Subcutaneous adipose tissue (tissue), 4 donors: Measurements from ENCODE around the gene LRMDA. TPM values are rescaled to one million over a fixed set of nuclear protein-coding genes. Genes with fewer than 3 reads are reported as not detected.

Source experiments
- total RNA-seq, 4 donors: library from RNA; depleted of rRNA; stranded (reverse); fragments of >200 nt; gene quantifications; one replicate each; pipeline ENCODE4 v1.1.0, GENCODE V29; 2016
- TF ChIP-seq, protein P1 (sequence below): fragments of 450-650 bp; IDR thresholded peaks from one replicate; pipeline ENCODE4 v1.5.1; 2016; ENCODE audit warnings: low read depth, mild to moderate bottlenecking, control low read depth, antibody characterized with exemption, moderate library complexity

LRMDA gene
- total RNA-seq, 4 donors from 2014 or later: 17.4 to 92.1 (median 22.8) TPM

GRCh38 chr10:75718991-75719390 is 287.6 kb downstream of the LRMDA start:
- TF ChIP-seq, protein P1, sequence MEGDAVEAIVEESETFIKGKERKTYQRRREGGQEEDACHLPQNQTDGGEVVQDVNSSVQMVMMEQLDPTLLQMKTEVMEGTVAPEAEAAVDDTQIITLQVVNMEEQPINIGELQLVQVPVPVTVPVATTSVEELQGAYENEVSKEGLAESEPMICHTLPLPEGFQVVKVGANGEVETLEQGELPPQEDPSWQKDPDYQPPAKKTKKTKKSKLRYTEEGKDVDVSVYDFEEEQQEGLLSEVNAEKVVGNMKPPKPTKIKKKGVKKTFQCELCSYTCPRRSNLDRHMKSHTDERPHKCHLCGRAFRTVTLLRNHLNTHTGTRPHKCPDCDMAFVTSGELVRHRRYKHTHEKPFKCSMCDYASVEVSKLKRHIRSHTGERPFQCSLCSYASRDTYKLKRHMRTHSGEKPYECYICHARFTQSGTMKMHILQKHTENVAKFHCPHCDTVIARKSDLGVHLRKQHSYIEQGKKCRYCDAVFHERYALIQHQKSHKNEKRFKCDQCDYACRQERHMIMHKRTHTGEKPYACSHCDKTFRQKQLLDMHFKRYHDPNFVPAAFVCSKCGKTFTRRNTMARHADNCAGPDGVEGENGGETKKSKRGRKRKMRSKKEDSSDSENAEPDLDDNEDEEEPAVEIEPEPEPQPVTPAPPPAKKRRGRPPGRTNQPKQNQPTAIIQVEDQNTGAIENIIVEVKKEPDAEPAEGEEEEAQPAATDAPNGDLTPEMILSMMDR: no peak

DNA sequence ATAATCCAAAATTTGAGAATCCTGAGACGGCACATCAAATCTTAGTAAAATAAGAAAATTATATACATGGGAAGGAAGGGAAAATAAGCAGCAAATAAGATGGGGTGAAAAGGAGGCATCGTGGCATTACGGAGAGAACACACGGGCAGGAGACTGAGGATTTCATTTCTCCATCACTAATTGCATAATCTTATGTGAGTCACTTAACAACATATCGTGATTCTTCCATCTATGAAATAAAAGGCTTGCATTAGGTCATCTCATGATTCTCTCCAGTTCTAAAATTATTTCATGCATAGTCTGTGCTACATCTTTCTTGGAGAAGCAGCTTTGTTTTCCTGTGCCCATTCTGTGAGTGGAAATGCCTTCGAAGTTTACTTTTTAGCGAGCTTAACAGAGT is 288.7 kb downstream of the LRMDA start:
- TF ChIP-seq, protein P1: no peak

- TF ChIP-seq, protein P1: no peak
These were observed 290.6 kb downstream of the LRMDA start for GRCh38 chr10:75722020-75722419.

- TF ChIP-seq, protein P1: no peak
These were observed 291.2 kb downstream of the LRMDA start for GRCh38 chr10:75722609-75723008.

DNA sequence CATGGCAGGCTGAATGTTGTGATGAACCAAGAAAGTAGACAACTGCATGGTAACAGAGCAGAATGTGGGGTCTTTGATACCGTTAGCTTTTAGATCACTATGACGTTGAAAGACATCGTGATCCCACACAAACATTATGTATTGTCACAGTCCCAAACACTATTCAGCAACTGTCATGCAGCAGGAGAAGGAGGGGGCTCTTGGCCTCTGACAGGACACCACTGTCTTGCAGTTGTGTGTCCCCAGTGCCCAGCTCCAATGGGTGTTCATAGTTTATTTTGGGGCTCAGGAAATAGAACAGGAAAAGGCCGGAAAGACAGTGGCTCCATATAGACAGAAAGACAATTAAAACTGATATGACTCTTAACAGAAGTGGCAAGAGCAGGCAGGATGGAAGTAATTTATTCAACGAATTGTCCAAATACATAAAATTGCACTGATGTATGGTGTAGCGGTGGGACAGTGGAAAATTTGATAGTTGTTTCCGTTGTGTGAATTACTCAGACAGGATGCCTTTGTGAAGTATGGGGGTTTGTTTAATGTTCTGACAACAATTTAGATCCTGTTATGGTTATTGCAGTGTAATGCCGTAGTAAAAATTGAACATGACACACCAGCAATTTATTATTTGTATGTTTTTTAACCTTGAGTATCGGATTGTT is 292.0 kb downstream of the LRMDA start:
- TF ChIP-seq, protein P1: no peak

- TF ChIP-seq, protein P1: no peak
These were observed 292.6 kb downstream of the LRMDA start for GRCh38 chr10:75724047-75724446.

- TF ChIP-seq, protein P1: no peak
These were observed 295.4 kb downstream of the LRMDA start for GRCh38 chr10:75726522-75727483.
